Activated CD8-positive, alpha-beta memory T cell treated with anti-CD3 and anti-CD28 coated beads, Interleukin-2, amount 10 ng/mL, durations not matched to agents 7 days and 5 days (primary cell): ENCODE results near the gene ACTN1. TPM values are rescaled to one million over a fixed set of nuclear protein-coding genes. Genes with fewer than 3 reads are reported as not detected.

Source experiments
- ATAC-seq: fragments of 150-1000 bp; cut with Tn5 transposase; one replicate; pipeline ENCODE4 v1.10.0; 2021; ENCODE audit warnings: moderate library complexity
- CTCF ChIA-PET: fragments of 350-600 bp; sonication (Branson Sonifier 250); formaldehyde crosslinking; loops from one replicate; lab custom pipeline; 2021; ENCODE audit warnings: antibody characterized with exemption; lab: Charles Lee
- DNase-seq: peaks from one replicate; pipeline ENCODE4 v3.0.0-alpha.2; 2020
- H3K27ac Mint-ChIP-seq: one replicate; pipeline ENCODE4 v1.8.0; 2021; ENCODE audit warnings: mild to moderate bottlenecking, mixed read lengths
- H3K27me3 Mint-ChIP-seq: one replicate; pipeline ENCODE4 v1.8.0; 2021; ENCODE audit warnings: mixed read lengths
- H3K36me3 Mint-ChIP-seq: one replicate; pipeline ENCODE4 v1.8.0; 2021; ENCODE audit warnings: mild to moderate bottlenecking, mixed read lengths
- H3K4me1 Mint-ChIP-seq: one replicate; pipeline ENCODE4 v1.8.0; 2021; ENCODE audit warnings: mixed read lengths
- H3K4me3 Mint-ChIP-seq: one replicate; pipeline ENCODE4 v1.8.0; 2021; ENCODE audit warnings: mild to moderate bottlenecking, moderate library complexity, mixed read lengths
- H3K9me3 Mint-ChIP-seq: one replicate; pipeline ENCODE4 v1.8.0; 2022; ENCODE audit warnings: low read depth, mixed read lengths
- total RNA-seq, 2 experiments: library from RNA; stranded (reverse); gene quantifications; one replicate each; pipeline ENCODE4 v1.2.3, GENCODE V29; 2021

ACTN1 gene
- total RNA-seq, 2 experiments from 2014 or later, result 26.8 to 56.0 TPM

DNA sequence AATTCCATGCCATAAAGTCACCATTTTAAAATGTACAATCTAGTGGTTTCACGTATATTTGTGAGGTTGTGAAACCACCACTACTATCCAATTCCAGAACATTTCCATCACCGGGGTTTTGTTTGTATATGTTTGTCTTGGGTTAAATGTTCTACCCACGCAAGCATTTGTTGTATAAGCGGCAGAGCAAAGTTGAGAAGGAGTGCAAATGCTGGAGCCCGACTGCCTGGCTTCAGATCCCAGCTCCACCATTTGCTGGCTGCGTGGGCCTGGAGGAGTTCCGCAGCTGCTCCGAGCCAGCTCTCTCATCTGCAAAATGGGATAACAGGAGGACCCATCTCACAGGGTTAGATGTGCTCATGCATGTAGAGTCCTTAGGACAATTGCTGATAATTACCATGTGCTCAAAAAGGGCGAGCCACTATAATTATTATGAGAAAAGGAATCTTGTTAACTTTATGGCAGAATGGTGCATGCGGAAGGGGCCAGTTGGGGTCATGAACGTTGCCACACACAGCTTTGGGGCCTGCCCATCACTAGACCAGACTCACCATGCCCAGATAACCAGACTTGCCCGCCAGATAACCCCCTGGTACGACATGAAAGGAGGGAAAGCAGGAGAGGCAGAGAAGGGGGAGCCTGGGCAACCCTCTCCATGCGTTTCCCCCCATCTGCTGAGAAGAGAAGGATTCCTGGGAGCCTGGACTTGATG, 6.4 kb downstream of the ACTN1 start:
- no peaks in the 10 kb centered on the region for H3K9me3 Mint-ChIP-seq
- DNase-seq (no peak), ATAC-seq (no peak)
- CTCF ChIA-PET, result no interaction called here
- H3K36me3 Mint-ChIP-seq, result peaks cover 14% of the 10 kb centered on the region
- H3K27ac Mint-ChIP-seq, result no peak overlapping the region
- peaks cover 23% of the 10 kb centered on the region for H3K27me3 Mint-ChIP-seq
- H3K4me3 Mint-ChIP-seq, result no peak overlapping the region
- peaks cover 38% of the 10 kb centered on the region for H3K4me1 Mint-ChIP-seq

DNA sequence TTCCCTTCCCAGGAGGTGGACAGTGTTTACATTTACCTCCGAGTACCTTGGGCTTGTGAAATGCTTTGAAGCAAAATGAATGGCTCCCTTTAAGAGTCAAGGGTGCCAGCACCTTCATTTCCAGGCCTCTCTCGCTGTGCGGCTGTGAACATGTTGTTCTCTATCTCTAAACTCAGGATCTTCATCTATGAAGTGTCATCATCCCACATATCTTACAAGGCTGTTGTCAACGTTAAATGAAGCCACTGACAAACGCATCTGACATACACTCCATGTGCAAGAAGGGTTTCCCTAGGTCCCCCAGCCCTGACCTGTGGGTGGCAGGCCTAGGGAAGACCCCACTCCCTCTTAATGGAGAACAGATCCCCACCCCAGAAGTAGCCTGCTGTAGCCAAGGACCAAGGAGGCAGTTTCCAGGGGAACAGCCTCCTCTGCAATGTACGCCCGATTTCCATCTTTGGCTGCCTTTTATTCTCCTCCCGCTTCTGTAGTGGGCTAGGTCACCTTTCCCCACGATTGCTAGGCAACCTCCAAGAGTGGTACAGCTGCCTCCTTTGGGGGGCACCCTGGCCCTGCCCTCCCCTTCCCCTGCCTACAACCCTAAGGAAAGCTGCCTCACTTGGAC, 7.6 kb downstream of the ACTN1 start:
- CTCF ChIA-PET, result no interaction called here
- Mint-ChIP-seq H3K27me3 (peaks cover 17% of the 10 kb centered on the region), H3K27ac (no peak overlapping the region), H3K4me1 (peaks cover 28% of the 10 kb centered on the region), H3K36me3 (peaks cover 14% of the 10 kb centered on the region), H3K4me3 (no peak overlapping the region), H3K9me3 (no peaks in the 10 kb centered on the region)
- DNase-seq (no peak), ATAC-seq (no peak)

DNA sequence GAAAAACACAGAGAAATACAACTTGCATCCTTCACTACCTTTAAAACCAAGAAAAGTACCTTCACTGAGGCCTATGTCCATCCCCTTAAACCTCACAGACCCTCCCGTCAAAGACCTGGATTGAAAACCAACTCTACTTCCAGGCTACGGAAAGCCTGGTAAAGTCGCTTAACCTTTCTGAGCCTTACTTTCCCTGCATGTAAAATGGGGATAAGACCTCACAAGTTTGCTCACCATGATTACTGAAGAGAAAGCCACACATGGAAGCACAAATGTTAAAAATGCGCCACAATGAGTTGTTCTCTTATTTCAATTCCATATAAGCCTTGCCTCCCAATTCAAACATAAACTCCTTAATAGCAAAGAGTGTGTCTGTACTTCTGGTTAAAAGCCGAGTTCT, 8.4 kb downstream of the ACTN1 start:
- CTCF ChIA-PET, result interaction anchor here (2.5 kb wide), 1 partner anchor 11 kb away, joined by 7 read pairs; no protein-coding TSS in a partner anchor
- Mint-ChIP-seq H3K27me3 (peaks cover 11% of the 10 kb centered on the region), H3K9me3 (no peaks in the 10 kb centered on the region), H3K4me3 (no peak overlapping the region), H3K27ac (no peak overlapping the region), H3K36me3 (peaks cover 14% of the 10 kb centered on the region), H3K4me1 (peaks cover 27% of the 10 kb centered on the region)
- ATAC-seq (no peak), DNase-seq (no peak)

DNA sequence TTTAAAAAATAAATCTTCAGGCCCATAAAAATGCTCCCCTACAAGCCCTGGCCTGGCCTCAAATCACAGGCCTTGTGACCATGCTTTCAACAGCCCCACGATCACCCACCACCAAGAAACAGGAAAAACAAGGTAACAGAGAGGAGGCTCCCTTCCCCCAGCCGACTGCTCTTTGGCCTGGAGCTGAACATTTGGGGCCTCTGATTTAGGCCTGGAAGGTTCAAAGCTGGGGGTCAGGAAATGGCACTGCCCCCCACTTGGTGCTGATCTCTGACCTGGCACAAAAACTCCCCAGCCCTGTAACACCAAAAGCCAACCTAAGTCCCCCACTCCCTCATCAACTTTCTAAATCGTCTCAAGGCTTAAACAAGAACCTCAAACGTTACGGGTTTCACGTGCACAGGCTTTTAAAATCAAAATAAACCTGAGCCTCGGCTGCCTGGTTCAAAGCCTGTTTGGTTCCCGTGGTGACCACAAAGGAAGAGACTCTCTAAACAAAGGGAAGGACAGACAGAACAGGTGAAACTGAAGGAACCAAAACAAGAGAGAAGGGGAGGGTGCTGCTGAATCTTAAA, 9.0 kb downstream of the ACTN1 start:
- Mint-ChIP-seq H3K9me3 (no peaks in the 10 kb centered on the region), H3K36me3 (peaks cover 14% of the 10 kb centered on the region), H3K4me1 (peaks cover 27% of the 10 kb centered on the region), H3K4me3 (no peak overlapping the region), H3K27ac (no peak overlapping the region), H3K27me3 (peaks cover 5% of the 10 kb centered on the region)
- ATAC-seq (no peak), DNase-seq (no peak)
- CTCF ChIA-PET, result interaction anchor here (0.6 to 2.5 kb wide), 4 partner anchors 8 to 46 kb away, joined by 3 to 7 read pairs (median 4); no protein-coding TSS in a partner anchor

DNA sequence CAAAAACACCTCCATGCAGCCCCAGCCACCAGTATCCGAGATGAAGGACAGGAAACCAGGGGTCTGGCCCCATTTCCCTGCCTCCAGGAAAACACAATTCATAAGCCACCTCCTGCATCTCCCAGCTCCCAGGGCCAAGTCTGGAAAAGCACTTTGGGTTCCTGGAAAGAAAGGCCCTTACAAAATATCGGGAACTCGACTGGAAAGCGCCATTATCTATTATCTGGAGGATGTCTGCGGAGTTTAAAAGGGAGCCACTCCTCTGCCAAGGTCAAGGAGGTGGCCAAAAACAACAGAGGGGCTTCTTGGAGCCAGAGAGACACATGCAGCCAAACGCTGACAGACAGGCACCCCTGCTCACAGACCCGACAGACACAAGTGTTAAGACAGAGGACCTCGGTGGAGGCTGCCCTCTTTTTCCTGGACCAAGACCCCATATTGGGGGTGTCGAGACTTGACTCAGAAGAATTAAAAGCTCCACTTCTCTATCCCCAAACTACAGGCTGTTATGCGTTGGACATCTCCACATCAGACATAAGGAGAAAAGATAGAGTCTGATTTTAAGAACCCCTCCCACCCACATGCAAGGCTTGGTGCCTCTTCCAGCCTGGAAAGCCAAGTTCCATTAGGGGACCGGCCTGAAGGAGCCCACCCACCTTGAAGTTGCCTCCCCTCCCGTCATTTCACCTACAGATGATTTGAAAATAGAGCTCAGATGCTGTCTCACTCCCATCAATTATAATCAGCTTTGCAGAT, 9.6 kb downstream of the ACTN1 start:
- H3K27ac Mint-ChIP-seq, result no peak overlapping the region
- peaks cover 3% of the 10 kb centered on the region for H3K27me3 Mint-ChIP-seq
- H3K36me3 Mint-ChIP-seq, result peaks cover 9% of the 10 kb centered on the region
- DNase-seq, result no peak
- CTCF ChIA-PET, result interaction anchor here (0.6 to 2.5 kb wide), 4 partner anchors 9 to 47 kb away, joined by 3 to 7 read pairs (median 4); no protein-coding TSS in a partner anchor
- no peak overlapping the region for H3K4me3 Mint-ChIP-seq
- no peak for ATAC-seq
- H3K9me3 Mint-ChIP-seq, result no peaks in the 10 kb centered on the region
- H3K4me1 Mint-ChIP-seq, result peaks cover 27% of the 10 kb centered on the region

DNA sequence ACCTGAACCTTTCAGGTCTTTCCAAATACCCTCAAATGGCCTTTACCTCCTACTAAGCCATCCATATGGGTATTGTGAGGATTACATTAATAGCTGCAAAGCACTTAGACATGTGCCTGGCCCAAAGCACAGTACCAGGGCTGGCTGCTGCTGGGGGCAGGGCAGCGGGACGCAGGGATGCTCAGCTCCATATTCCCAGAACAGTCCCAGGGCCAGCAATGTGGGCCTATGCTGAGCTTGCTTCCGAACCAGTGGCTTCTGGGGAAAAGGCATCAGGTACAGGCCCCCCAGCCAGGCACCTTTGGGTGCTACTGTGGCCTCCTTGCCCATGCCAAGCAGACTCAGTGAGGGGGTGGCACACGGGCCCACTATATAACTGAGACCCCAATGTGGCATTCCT, 10.4 kb downstream of the ACTN1 start:
- CTCF ChIA-PET, result interaction anchor here (1.5 to 2.5 kb wide), 3 partner anchors 9 to 26 kb away, joined by 3 to 7 read pairs (median 4); no protein-coding TSS in a partner anchor
- no peak overlapping the region for H3K27ac Mint-ChIP-seq
- DNase-seq (no peak), ATAC-seq (no peak)
- H3K36me3 Mint-ChIP-seq, result peaks cover 7% of the 10 kb centered on the region
- H3K4me3 Mint-ChIP-seq, result no peak overlapping the region
- H3K27me3 Mint-ChIP-seq, result peaks cover 3% of the 10 kb centered on the region
- H3K9me3 Mint-ChIP-seq, result no peaks in the 10 kb centered on the region
- H3K4me1 Mint-ChIP-seq, result peaks cover 27% of the 10 kb centered on the region

DNA sequence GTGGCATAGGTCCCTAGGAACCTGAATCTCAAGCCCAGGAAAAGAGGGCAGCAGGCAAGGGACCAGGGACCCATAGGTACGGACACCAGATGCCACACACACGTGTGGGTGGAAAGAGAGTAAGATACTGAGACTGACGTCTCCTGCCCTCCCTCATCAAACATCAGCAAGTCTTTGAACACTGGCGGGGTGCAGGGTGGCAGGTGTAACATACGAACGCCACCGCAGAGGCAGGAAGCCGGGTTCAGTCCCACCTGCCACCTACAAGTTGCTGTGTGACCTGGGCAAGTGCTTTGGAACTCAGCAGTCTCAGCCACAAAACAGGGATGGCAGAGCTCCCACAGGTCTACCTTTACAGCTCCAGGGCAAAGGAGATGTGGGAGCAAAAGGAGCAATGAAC, 11.1 kb downstream of the ACTN1 start:
- DNase-seq, result no peak
- Mint-ChIP-seq H3K4me3 (no peak overlapping the region), H3K9me3 (no peaks in the 10 kb centered on the region), H3K27ac (no peak overlapping the region), H3K4me1 (peaks cover 27% of the 10 kb centered on the region), H3K27me3 (peaks cover 3% of the 10 kb centered on the region), H3K36me3 (peaks cover 4% of the 10 kb centered on the region)
- CTCF ChIA-PET, result interaction anchor here (2.5 kb wide), 1 partner anchor 8 kb away, joined by 7 read pairs; no protein-coding TSS in a partner anchor
- ATAC-seq, result no peak

DNA sequence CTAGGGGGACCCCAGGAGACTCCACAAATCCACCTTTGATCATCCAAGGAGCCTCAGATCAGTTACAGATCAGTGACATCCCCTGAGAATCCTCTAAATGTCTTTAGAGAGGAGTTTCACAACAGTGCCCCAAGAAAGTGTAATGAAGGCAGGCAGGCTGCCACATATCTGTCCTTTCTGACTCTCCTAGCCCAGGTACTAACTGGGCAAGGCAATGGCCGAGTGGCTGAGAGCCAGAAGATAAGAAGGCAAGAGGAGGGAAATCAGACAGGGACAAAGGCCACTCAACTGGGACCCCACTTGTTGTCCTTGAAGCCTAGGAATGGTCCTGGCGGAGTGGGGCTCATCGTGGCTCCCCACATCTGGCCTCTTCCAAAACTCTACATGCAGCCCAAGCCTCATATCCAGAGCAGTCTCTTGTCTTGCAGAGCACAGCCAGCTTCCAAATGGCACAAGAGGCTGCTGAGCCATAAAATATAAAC, 11.6 kb downstream of the ACTN1 start:
- Mint-ChIP-seq H3K4me3 (no peak overlapping the region), H3K27me3 (peaks cover 3% of the 10 kb centered on the region), H3K27ac (no peak overlapping the region), H3K36me3 (peaks cover 2% of the 10 kb centered on the region), H3K9me3 (no peaks in the 10 kb centered on the region), H3K4me1 (peaks cover 27% of the 10 kb centered on the region)
- CTCF ChIA-PET, result no interaction called here
- no peak for DNase-seq
- ATAC-seq, result no peak

DNA sequence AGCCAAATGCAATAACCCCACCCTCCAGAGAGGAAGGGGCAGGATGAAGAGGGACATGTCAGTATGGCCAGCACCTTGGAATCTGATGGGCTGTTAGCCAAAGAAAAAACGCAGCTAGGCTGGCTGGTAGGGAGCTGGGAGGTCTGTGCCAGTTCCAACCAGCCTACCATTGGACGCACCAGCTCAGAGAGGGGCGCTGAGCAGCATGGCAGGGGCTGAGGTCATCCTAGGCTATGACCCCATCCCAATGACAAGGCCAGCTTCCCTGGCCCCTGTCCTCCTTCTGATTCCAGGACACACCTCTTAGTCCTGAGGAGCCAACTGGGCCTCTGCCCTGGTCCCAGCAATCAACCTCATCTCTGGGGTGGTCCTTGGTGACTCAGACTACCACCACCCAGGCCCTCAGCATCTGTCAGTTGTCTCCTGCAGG, 12.2 kb downstream of the ACTN1 start:
- Mint-ChIP-seq H3K4me1 (peaks cover 27% of the 10 kb centered on the region), H3K27me3 (peaks cover 3% of the 10 kb centered on the region), H3K36me3 (no peaks in the 10 kb centered on the region), H3K27ac (no peak overlapping the region), H3K9me3 (no peaks in the 10 kb centered on the region), H3K4me3 (no peak overlapping the region)
- no peak for DNase-seq
- ATAC-seq, result no peak
- CTCF ChIA-PET, result no interaction called here

DNA sequence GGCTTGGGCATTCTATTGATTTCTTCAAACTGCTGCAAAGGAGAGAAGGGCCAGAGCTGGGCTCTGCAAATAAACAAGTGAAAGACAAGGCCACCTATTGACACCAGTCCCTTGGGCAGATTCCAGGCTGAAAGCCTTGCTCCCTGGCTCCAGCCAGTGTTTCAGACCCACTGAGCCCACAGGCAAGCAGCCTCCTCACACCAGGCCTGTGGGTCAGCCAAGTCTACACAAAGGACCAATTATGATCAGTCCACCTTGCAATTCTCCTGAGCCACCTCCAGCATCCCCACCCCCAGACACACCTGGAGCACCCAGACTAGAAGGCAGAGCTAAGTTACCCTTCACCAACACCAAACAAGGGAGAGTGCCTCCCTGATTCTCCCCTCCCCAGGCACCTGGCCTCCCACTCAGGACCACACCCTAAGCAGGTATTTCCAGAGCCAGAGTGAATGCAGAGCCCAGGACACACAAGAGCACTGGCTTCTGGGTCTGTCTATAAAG, 13.8 kb downstream of the ACTN1 start:
- ATAC-seq, result no peak
- H3K4me3 Mint-ChIP-seq, result no peak overlapping the region
- peaks cover 15% of the 10 kb centered on the region for H3K4me1 Mint-ChIP-seq
- no peak overlapping the region for H3K27ac Mint-ChIP-seq
- no peak for DNase-seq
- H3K9me3 Mint-ChIP-seq, result no peaks in the 10 kb centered on the region
- CTCF ChIA-PET, result no interaction called here
- no peaks in the 10 kb centered on the region for H3K36me3 Mint-ChIP-seq
- H3K27me3 Mint-ChIP-seq, result peaks cover 3% of the 10 kb centered on the region

DNA sequence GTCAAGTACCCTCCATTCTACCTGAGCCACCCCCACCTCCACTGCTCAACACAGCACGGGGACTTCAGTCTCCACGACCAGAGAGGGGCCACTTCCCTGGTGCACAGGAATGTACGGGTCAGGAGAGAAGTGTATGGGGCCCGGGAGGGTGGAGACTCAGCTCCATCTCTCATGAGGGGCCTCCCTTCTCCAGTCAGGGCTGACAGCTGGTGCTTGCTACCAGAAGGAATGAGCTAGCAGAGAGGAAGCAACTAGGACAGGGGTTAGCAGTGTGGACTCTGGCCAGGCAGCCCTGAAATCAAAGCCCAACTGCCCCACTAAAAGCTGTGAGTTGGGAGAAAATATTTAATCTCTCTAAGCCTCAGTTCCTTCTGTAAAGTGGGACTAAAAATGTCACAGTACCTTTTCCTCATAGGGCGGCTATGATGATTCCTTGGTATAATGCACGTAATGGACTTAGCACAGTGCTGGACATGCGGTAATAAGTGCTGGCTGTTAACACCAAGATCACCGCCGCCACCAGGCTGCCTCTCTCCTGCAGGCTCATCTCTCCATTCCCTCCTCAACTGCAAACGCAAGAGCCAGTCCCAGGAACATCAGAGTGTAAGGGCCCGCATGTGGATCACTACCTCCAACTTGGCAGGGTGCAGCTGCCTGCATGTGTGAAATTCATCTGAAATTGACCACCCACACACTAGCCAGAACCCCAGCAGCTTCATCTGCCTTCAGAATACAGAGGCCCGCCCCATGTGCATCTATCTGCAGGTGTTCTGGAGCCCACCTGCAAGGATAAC, 14.6 kb downstream of the ACTN1 start:
- DNase-seq, result no peak
- Mint-ChIP-seq H3K36me3 (no peaks in the 10 kb centered on the region), H3K27me3 (peaks cover 3% of the 10 kb centered on the region), H3K27ac (no peak overlapping the region), H3K4me3 (no peak overlapping the region), H3K9me3 (no peaks in the 10 kb centered on the region), H3K4me1 (peaks cover 8% of the 10 kb centered on the region)
- CTCF ChIA-PET, result no interaction called here
- ATAC-seq, result no peak

DNA sequence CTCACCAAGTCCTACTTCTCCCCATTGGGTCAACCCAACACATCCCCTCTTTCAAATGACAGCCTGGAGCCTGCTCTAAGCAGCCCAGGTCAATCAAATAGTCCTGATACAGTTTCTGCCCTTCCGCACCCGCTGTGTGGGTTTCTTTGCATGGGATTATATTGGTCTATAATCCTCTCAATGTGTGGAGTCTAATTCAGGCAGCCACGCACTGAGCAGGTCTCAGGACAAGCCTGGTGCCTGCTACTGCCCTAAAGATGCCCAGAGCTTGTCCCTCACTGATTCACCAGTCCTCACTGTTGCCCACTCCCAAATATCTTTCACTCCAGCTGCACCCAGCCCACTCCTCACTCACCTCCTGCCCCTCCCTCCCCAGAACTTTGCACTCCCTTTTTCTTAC, 16.4 kb downstream of the ACTN1 start:
- Mint-ChIP-seq H3K27ac (no peak overlapping the region), H3K4me1 (peaks cover 3% of the 10 kb centered on the region), H3K36me3 (no peaks in the 10 kb centered on the region), H3K9me3 (no peaks in the 10 kb centered on the region), H3K4me3 (no peak overlapping the region), H3K27me3 (no peaks in the 10 kb centered on the region)
- CTCF ChIA-PET, result no interaction called here
- ATAC-seq (no peak), DNase-seq (no peak)
